Measurements from ENCODE around the gene HLCS. TPM values are rescaled to one million over a fixed set of nuclear protein-coding genes. Genes with fewer than 3 reads are reported as not detected.
A peak's percentile ranks its signal among the peaks of the same experiment; 100 is the strongest.

The HLCS gene
- total RNA-seq, 1 donor from 2014 or later = 17.1 TPM

- Histone ChIP-seq H3K9me3 (no peaks in the 10 kb centered on the region), H3K4me1 (no peaks in the 10 kb centered on the region), H3K36me3 (no peaks in the 10 kb centered on the region), H3K27me3 (ENCODE audit: low read depth) (peaks cover 47% of the 10 kb centered on the region), H3K4me3 (no peak overlapping the region), H3K27ac (no peak overlapping the region)
- ATAC-seq (no peak), DNase-seq (no peak)
- intact Hi-C loops (cut with DNase I) = no loop called here
- no peak for TF ChIP-seq CTCF (IDR thresholded peaks at IDR 0.05)
These were observed 246.9 kb downstream of the HLCS start for GRCh38 chr21:36719614-36720013.

GRCh38 chr21:36718951-36719501 lies 247.4 kb downstream of the HLCS start:
- no peaks in the 10 kb centered on the region for H3K4me1 ChIP-seq
- ATAC-seq (peak in 1 of 2 donors; percentile 34), DNase-seq (no peak)
- no peak for TF ChIP-seq CTCF (IDR thresholded peaks at IDR 0.05)
- H3K9me3 ChIP-seq = no peaks in the 10 kb centered on the region
- peaks cover 51% of the 10 kb centered on the region for H3K27me3 ChIP-seq (ENCODE audit: low read depth)
- no peak overlapping the region for H3K27ac ChIP-seq
- H3K36me3 ChIP-seq = no peaks in the 10 kb centered on the region
- no peak overlapping the region for H3K4me3 ChIP-seq
- intact Hi-C loops (cut with DNase I) = no loop called here

- H3K4me1 ChIP-seq = no peaks in the 10 kb centered on the region
- DNase-seq (no peak), ATAC-seq (no peak)
- H3K36me3 ChIP-seq = no peaks in the 10 kb centered on the region
- TF ChIP-seq CTCF (IDR thresholded peaks at IDR 0.05) = no peak
- no peaks in the 10 kb centered on the region for H3K9me3 ChIP-seq
- H3K4me3 ChIP-seq = no peak overlapping the region
- intact Hi-C loops (cut with DNase I) = no loop called here
- H3K27me3 ChIP-seq (ENCODE audit: low read depth) = peaks cover 60% of the 10 kb centered on the region
- no peak overlapping the region for H3K27ac ChIP-seq
These were observed 248.5 kb downstream of the HLCS start for GRCh38 chr21:36717976-36718375.

- no peak for ATAC-seq
- peaks cover 67% of the 10 kb centered on the region for H3K27me3 ChIP-seq (ENCODE audit: low read depth)
- no peak for DNase-seq
- intact Hi-C loops (cut with DNase I) = no loop called here
- H3K9me3 ChIP-seq = no peaks in the 10 kb centered on the region
- H3K4me3 ChIP-seq = no peak overlapping the region
- TF ChIP-seq CTCF (IDR thresholded peaks at IDR 0.05) = no peak
- no peaks in the 10 kb centered on the region for H3K36me3 ChIP-seq
- H3K4me1 ChIP-seq = no peaks in the 10 kb centered on the region
- H3K27ac ChIP-seq = no peak overlapping the region
These were observed 249.6 kb downstream of the HLCS start for GRCh38 chr21:36716836-36717235.

- intact Hi-C loops (cut with DNase I) = no loop called here
- Histone ChIP-seq H3K27ac (no peak overlapping the region), H3K4me3 (no peak overlapping the region), H3K4me1 (no peaks in the 10 kb centered on the region), H3K27me3 (ENCODE audit: low read depth) (peaks cover 71% of the 10 kb centered on the region), H3K36me3 (no peaks in the 10 kb centered on the region), H3K9me3 (no peaks in the 10 kb centered on the region)
- DNase-seq = no peak
- ATAC-seq = no peak
- TF ChIP-seq CTCF (IDR thresholded peaks at IDR 0.05) = no peak
These were observed 250.1 kb downstream of the HLCS start for GRCh38 chr21:36716387-36716786.

GRCh38 chr21:36713746-36714145 lies 252.7 kb downstream of the HLCS start:
- Histone ChIP-seq H3K4me1 (peaks cover 21% of the 10 kb centered on the region), H3K9me3 (no peaks in the 10 kb centered on the region), H3K27ac (no peak overlapping the region), H3K27me3 (ENCODE audit: low read depth) (peaks cover 82% of the 10 kb centered on the region), H3K36me3 (no peaks in the 10 kb centered on the region), H3K4me3 (no peak overlapping the region)
- intact Hi-C loops (cut with DNase I) = no loop called here
- no peak for TF ChIP-seq CTCF (IDR thresholded peaks at IDR 0.05)
- DNase-seq (no peak), ATAC-seq (no peak)

Data from lower lobe of right lung (tissue), 2 donors.